ENCODE data around the gene LMAN1. TPM values are rescaled to one million over a fixed set of nuclear protein-coding genes. Genes with fewer than 3 reads are reported as not detected.

LMAN1 gene
- polyA plus RNA-seq (2013, experiment 1 of 2; ENCODE audit: insufficient read length) = 136 TPM
- 132 TPM for polyA plus RNA-seq (2013, experiment 2 of 2; ENCODE audit: insufficient read length)

- peak; percentile 96 for DNase-seq
These were observed at the start of gene LMAN1 for GRCh38 chr18:59358712-59359575. TSS of gene LMAN1 (minus strand) at chr18:59359265. CDS start at chr18:59359244, 21 bp downstream.

- peak; percentile 68 for DNase-seq
These were observed 43.5 kb upstream of the LMAN1 start for GRCh38 chr18:59402432-59403090.

GRCh38 chr18:59400407-59400806, 41.3 kb upstream of the LMAN1 start:
- no peak for DNase-seq

GRCh38 chr18:59395226-59396175, 36.4 kb upstream of the LMAN1 start:
- no peak for DNase-seq

- no peak for DNase-seq
These were observed 34.3 kb upstream of the LMAN1 start for GRCh38 chr18:59393381-59393780.

GRCh38 chr18:59388817-59389216, 29.8 kb upstream of the LMAN1 start:
- DNase-seq = no peak

DNA sequence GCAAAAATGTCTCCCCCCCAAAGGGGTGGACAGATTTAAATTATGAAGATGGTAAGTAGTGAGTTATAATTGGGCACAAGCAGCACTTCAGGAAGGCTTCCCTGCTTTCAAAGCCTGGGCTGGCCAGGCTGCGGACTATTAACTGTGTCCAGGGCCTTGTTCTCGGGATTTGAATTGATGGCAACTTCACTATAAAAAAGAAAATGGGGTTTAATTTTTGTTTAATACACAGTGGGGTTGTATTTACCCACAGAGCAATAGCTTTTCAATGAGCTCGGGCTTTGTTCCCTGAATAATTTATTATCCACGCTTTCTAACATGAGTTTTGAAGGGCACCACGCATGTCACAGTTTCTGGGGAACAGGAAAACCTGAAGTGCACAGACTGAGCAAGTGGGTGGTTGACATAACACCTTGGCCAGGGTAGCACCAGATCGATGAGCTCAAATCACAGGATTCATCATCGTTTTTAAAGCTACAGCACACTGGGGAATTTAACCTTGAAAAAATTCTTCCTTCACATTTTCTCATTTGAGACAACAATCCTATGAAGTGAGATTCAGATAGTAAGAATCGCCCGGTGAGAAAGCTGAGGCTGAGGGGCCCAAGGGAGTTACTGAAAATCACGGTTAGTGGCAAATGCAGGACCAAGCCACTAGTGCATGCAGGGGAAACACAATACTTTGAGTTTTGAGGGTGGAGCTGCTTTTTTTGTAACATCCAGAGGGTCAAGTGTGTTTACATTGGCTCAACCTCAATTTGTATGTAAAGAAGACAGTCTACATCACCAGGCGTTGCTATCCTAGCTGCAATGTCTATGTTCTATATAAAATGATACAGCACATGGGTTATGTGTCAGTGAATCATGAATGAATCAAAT, 28.9 kb upstream of the LMAN1 start:
- no peak for DNase-seq

- no peak for DNase-seq
These were observed 28.0 kb upstream of the LMAN1 start for GRCh38 chr18:59386909-59387686.

- no peak for DNase-seq
These were observed 26.1 kb upstream of the LMAN1 start for GRCh38 chr18:59385191-59385590.

DNA sequence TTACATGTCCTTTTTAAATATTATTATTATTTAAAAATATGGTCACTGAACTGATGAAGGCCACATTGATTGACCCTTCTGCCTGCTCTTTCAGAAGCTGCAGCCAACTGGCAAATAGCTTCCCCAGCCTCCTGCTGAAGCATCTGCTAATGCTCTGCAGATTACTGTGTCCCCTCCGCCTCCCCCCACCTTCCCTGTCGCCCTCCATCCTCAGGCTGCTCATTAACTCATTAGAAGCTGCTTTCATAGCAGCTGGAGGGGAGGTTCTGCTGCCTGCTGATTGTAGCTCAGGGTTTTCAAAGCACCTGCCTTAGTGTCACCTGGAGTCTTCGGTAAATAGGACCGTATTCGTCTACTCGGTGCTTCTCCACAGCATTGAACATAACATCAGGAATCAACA, 24.8 kb upstream of the LMAN1 start:
- no peak for DNase-seq

- DNase-seq = no peak
These were observed 23.3 kb upstream of the LMAN1 start for GRCh38 chr18:59382383-59382782.

GRCh38 chr18:59381949-59382348, 22.9 kb upstream of the LMAN1 start:
- DNase-seq = no peak

- DNase-seq = no peak
These were observed 21.6 kb upstream of the LMAN1 start for GRCh38 chr18:59380706-59381105.

DNA sequence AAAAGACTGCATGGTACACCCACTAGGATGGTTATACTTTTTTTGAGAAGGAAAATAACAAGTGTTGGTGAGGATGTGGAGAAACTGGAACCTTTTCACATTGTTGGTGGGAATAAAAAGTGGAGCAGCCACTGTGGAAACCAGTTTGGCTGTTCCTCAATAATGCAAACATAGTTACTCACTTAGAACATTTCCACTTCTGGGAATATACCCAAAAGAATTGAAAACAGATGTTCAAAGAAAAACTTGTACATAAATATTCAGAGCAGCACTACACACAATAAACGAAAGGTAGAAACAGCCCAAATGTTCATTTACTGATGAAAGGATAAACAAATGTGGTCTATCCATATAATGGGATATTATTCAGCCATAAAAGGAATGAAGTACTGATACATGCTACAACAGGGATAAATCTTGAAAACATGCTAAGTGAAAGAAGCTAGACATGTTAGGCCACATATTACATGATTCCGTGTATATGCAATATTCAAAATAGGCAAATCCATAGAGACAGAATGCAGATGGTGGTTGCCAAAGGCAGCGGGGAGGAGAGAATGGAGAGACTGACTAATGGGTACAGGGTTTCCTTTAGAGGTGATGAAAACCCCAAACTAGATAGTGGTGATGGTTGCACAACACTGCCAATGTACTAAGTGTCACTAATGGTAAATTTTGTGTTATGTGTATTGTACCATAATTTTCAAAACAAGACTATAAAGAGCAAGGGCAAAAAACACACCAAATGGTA, 20.9 kb upstream of the LMAN1 start:
- peak; percentile 56 for DNase-seq

GRCh38 chr18:59377613-59378337, 18.7 kb upstream of the LMAN1 start:
- DNase-seq = peak; percentile 22

GRCh38 chr18:59376351-59376935, 17.4 kb upstream of the LMAN1 start:
- no peak for DNase-seq

DNA sequence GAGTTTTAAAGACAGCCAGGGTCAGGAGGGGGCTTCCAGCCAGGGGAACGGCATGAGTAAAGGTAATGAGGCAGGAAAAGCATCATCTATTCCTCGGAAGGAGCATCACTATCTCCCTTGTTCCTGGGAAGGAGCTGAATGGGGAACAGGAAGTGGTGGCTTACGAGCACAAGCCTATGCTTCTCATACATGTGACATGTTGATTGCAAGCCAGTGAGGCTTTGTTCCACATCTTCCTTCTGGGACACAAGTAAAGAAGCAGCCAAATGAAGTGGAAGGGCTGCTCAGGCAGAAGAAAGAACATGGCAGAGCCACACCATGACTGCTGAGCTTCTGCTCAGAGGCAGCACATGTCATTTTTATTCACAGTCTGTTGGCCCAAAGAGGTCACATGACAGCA, 15.1 kb upstream of the LMAN1 start:
- no peak for DNase-seq

DNA sequence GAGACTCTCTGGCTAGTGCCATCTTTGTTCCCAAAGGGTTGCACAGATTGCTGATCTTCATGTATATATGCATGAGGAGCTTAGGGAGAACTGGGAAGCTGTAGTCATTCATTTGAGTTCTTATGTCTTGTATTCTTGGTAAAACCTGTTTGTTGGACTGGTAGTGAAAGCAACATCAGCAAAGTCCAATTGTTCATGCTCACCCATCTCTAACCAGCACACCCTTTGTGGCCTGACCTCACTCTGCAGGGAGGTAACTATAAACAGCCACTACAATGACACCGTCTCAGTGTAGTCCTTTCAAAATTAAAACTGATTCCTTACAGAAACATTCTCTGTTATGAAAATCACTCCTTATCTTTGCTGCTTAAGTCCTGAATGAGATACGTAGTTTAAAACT, 13.9 kb upstream of the LMAN1 start:
- no peak for DNase-seq

DNA sequence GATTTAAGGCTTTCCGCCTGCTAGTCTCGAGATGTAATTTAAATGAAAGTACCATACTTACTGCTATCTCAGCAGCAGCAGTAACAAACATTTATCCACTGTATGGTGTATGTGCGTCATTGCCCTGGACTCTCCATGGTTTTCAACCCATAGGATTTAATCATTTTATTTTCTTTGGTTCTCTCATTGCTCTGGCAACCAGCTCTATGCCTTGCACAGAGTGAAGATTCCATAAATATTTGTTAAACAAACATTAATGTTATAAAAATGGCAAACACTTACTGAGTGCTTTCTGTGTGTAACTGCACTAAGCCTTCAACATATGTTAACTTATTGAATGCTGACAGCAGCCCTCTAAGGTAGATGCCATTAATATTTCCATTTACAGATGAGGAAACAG, 1.3 kb upstream of the LMAN1 start:
- no peak for DNase-seq

Measured in fibroblast of skin of abdomen (primary cell).